HG03280 (cell line): ENCODE results near the gene TSPYL1.
"Not testable (repeated sequence)": the region's sequence is repeated elsewhere in the genome, so short reads cannot be mapped to it uniquely, and the experiment has no call there.

Source experiments
- ATAC-seq: cut with Tn5 transposase; IDR thresholded peaks from one replicate; pipeline ENCODE4 v1.9.1; 2021; ENCODE audit warnings: mild to moderate bottlenecking, moderate library complexity; ENCODE audit not compliant: unreplicated experiment

TSPYL1 gene

DNA sequence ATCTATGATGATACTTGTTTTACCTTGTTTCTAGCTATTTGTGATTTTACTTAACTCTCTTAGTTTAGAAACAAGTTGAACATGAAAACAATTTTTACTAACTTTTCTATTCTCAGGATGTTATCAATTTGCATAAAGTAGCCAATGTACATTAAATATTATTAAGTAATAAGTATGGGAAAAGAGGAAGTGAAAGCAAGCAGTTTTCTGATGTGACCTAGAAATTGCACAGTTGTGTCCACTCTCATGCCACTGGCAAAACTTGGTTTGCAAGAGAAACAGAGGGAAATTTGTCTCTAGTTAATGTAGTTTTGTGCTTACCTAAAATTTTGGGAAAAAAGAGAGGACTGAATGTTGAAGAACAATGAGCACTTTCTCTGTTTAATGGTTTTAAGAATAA is 19.2 kb upstream of the TSPYL1 start:
- ATAC-seq = no peak

DNA sequence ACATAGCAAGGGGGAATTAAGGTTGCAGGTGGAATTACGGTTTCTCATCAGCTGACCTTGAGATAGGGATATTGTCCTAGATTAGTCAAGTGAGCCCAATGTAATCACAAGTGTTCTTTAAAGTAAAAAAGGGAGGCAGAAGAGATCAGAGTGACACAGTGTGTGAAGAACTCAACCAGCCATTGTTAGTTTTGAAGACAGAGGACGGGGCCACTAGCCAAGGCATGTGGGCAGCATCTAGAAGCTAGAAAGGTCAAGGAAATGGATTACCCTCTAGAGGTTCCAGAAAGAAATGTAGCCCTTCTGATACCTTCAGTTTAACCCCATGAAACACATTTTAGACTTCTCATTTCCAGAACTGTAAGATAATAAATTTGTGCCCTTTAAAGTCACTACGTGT is 18.5 kb upstream of the TSPYL1 start:
- ATAC-seq = no peak

DNA sequence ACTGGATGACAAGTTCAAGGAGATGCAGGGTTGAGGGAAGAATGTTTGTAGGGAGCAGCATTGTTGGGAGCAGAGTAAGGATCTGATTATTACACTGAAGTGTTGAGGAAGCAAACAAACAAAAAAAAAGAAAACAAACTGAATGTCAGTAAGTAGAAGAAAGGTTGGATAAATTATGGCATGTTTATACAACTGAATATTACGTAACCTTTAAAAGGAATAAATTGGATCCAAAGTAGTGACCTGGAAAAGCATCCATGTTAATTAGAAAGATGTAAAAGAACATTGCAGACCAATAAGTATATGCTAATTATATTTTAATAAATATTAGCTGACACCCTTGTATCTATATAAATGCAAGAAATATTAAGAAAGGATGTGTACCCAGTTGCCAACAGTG is 12.8 kb upstream of the TSPYL1 start:
- ATAC-seq = no peak

DNA sequence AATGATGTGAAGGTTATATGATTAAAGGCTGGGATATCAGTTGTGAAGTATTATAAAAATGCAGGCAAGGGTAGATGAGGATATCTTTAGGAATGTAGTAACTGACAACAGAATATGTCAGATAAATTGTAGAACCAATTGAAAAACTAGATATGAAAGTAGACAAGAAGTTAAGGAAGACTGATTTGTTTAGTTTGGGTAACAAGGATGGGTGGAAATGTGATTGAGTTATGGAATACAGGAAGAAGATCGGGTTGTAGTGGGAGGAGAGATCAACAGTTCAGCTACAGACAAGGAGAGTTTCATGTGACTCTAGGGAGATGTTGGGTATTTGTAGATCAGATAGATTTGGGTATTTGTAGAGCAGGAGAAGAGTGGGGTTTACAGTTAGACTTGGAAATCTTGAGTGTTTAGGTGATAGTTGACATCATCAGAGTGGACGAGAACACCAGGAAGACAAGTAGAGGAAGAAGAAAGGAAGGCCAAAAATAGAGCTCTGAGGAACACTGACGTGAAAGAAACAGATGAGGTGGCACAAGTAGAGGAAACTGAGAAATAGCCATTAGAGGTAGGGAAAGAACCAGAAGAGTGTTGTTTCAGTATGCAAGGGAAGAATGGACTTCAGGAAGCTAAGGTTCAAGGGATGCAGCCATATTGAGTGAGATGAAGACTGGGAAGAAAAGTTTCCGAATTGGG is 12.1 kb upstream of the TSPYL1 start:
- ATAC-seq = no peak

DNA sequence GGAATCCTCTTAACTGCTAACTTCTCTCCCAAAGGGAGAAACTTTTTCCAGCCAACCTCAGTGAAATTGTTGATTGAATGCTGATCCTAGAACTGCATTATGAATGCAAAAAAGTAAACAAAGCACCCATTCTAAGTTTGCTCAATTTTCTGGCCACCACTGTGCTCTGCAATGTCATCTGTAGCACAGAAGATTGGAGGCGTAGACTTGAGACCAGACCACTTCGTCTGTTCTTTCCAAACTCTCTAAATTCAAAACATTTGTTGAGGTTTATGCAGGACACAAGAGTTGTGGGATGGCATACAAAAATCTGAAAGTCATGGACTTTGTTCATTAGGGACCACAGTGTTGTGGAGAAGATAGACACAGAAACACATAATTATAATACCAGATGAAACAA is 11.1 kb upstream of the TSPYL1 start:
- no peak for ATAC-seq

DNA sequence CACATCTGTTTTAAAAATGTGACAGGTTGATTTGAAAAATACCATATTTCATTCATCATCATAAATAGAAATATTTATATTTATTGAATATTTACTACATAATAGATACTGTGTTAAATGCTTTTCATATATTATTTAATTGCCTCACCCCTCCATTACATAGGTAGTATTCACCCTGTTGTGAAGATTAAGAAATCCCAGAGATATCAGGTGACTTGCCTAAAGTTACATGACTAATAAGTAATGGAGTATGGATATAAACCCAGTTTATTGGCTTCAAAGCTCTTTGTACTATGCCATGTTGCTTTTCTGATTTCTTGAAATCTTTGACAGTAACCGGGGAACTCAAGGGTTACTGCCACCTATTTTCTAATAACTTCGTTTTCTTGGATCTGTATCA is 10.1 kb upstream of the TSPYL1 start:
- no peak for ATAC-seq

DNA sequence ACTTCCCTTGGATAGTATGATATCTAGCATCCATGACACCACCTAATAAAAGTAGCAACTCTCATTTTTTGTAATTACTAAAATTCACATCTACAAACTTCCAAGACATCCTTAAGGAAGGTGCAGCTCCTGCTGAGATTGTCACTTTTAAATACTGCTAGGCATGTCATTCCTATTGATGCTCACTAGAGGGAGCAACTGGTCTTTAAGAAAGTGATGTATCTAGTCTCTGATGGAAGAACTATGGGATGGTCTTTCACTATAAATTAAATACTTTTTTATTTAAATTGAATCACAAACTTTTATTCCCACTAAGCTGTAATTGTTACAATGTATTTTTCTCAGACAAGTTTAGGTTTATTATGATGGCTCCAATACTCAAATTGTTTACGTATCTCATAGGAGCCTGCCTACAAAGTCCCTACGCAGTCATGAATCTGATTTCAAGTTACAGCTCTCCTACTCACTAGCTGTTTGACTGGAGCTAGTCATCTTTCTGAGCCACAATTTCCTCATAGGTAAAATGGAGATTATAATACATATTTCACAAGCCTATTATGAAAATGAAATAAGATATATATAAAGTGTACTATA is 8.1 kb upstream of the TSPYL1 start:
- peak; percentile 64 for ATAC-seq

DNA sequence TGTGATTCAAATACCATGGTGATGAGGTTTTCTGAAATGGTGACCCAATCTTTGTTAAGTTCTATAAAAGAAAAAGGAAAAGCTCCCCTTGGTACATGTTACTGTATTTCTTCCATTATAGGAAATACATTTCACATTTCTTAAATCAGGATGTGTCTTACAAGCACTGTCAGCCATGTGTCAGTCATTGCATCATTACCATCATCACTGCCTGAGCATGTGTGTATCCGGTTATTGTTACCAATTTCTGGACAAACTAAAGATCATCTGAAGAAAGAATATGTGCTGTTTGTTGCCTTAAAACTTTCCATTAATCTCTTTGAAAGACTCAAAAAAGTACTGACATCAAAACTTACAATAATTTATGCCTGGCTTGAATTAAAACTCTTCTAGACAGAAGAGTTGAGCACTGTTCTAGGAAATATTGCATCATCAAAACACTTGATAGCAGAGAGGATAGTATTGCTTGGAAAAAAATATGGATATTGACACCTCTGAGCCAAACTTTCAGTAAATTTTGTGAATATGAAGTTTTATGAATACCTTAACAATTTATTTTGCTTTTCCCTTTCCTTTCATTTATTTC is 7.1 kb upstream of the TSPYL1 start:
- ATAC-seq = no peak

DNA sequence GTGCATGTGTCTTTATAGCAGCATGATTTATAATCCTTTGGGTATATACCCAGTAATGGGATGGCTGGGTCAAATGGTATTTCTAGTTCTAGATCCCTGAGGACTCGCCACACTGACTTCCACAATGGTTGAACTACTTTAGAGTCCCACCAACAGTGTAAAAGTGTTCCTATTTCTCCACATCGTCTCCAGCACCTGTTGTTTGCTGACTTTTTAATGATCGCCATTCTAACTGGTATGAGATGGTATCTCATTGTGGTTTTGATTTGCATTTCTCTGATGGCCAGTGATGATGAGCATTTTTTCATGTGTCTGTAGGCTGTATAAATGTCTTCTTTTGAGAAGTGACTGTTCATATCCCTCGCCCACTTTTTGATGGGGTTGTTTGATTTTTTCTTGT is 5.3 kb upstream of the TSPYL1 start:
- ATAC-seq = not testable (repeated sequence)

DNA sequence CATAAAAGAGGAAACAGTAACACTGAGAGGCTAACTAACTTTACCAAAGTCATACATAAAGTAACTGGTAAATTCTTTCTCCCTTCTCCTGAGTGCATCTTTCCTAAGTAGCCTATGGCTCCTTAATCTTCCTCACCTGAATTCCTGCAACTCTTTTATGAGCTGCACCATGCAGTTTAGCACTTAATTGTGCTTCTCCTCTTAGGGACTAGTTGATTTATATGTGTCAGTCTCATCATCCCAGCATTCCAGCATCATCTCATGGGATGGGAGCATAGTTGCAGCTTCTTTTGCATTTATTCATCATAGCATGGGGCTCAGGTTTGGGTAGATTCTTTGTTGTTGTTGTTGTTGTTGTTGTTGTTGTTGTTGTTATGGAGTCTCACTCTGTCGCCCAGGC is 3.5 kb upstream of the TSPYL1 start:
- no peak for ATAC-seq

DNA sequence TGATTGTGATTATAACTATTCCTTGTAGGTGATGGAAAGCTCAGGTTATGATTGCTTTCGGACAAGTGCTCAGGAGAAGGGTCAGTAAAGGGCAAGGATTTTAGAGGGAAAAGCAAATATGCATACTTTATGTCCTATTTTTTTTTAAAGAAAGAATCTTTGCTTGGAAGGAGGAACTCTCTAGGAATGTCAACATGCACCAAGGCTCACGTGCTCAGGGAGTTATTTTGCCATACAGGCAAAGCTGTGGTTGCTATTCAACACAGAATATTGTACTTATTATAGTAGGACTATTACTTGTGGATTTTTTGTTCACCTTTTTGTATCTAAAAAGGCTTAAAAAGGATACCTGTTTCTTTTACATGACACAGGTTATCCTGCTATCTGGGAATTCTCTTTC is 3.0 kb upstream of the TSPYL1 start:
- ATAC-seq = no peak

DNA sequence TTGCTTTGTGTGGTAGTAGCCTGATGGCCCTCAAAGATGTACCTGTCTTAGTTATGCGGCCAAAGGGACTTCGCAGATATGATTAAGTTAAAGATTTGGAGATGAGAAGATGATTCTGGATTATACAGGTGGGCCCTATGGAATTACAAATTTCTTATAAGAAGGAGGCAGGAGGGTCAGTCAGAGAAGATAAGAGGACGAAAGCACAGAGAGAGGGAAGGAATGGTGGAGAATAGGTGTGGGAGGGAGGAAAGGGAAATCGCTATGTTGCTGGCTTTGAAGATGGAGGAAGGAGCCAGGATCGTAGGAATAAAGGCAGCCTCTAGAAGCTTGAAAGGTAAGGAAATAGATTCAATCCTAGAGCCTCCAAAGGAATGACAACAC is 1.2 kb upstream of the TSPYL1 start:
- no peak for ATAC-seq

DNA sequence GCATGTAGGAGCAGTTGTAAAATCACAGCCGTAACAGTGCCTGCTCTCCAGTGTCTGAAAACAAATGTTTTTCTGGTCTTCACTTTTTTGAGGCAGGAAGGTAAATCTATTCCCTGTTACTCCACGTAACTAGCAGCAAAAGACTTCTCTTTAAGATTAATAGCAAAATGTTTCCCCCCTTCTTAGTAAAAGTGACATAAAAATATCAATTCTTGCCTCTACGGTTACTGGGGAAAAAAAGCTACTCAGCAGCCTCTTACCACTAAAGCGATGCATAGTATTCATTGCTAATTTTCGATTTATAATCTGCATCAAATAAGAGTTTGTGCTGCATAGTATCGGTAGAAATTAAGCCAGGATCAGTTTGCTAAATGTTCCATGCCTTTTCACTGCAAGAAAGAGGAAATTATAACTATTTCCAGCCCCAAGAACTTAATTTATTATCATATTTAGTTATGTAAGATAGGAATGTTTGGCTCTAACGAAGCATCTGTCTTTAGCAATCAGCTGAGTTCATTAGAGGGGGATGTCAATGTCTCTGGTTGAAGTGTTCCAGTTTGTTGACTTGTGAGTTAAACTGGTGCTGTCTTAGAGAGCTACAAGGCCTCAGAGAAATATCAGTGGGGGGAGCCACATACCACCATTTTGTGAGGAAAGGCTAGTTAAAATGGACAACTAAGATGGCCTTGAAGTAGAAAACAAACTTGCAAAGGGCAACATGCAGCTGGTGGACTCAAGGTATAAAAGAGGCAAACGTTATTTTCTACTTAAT is 617 bp upstream of the TSPYL1 start:
- no peak for ATAC-seq

DNA sequence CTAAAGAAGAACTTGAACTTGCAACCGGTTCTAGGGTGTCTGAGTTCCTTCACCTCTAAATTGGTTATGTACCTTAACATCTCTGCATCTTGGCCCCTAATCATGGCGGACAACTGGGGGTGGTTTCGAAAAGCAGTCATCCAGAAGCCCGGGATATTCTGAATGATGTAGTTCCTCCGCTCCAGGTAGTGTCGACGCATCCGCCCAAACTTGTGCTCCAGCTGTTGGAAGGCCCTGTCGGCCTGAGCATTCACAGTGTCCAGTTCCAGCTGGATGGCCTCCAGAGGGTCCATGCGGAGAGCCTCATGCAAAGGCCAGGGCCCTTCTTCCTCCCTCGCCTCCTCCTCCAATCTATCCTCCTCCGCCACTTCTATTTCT is 887 bp downstream of the TSPYL1 start:
- ATAC-seq = no peak

DNA sequence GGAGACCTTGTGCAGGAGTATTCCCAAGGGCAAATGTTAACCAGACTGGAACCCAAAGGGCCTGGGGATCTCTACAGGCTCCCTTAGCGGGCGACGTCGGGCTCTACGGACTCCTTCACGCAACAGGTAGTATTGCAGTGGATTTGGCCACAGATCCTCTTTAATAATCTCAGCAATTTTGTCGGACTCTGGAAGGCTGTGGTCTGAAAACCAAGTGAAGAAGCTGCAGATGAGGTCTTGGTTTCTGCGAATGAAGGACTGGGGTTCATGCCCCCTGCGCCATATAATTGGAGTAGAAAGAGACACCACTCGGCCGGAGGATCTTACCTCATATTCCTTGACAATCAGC is 1.3 kb downstream of the TSPYL1 start:
- ATAC-seq = no peak

DNA sequence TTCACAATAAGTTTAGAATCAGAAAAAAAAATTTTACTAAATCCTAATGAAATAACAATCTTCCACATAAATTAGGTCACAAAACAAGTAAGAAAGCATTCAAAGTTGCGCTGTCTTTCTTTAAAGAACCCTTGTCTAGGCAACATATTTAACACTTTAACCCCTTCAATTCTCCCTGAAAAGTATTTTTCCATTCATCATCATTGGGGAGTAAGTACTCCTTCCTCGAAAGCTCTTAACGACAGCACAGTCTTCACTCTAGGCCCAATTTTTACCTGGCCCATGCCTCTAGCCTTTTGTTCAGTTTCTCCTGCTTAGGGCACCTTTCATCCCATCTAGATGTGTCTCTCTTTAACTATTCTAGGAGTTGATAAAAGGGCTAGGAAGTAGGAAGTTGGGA is 2.6 kb downstream of the TSPYL1 start:
- no peak for ATAC-seq

DNA sequence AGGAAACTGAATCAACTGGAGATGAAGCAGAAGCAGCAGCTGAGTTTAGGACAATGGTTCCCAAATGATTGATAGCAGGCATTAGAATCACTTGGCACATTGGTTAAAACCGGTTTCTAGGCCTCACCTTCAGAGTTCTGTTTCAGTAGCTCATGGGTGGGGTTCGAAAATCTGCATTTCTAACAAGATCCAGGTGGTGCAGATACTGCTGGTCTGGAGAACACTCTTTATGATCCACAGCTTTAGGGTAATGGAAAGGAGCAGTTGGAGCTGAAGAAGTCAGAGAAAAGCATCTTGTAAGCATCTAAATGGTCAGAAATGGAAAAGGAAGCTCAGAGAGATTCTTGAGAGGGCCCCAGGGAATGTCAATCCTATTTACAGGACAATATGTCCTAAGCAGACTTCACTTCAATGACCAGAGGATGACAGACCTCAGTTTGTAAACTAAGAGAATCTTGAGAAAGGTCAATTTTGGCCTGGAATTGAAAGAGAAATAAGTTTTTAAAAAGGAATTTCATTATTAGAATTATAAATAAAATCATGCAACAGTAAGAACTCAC is 8.5 kb downstream of the TSPYL1 start:
- ATAC-seq = no peak

DNA sequence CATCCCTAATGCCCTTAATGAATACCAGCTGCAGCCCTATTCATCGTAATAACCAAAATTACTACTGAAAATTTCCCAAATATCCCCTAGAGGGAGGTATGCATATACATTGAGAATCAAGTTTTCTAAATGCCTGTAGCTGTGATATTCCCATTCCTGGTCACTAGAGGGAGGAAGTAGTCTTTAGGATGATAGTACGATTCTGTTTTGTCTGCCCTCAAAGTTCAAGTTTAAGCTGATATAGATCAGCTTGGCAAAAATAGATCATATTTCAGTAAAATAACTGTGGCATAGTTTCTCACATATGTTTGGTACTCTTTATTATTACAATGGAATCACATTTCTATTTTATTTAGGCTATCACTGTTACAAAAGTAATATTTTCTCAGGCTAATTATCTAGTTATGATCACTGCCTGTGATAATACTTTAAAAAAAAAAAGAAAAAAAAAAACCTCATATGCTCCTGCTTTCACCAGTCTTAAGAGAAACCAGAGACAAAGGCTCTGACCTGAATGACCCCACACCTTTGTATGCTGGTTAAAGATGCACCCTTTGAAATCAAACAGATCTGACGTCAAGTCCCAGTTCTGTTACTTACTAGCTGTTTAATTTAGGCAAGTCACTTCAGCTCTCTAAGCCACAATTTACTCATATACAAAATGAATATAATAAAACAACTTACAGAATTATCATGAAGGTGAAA is 11.0 kb downstream of the TSPYL1 start:
- ATAC-seq = peak; percentile 83

DNA sequence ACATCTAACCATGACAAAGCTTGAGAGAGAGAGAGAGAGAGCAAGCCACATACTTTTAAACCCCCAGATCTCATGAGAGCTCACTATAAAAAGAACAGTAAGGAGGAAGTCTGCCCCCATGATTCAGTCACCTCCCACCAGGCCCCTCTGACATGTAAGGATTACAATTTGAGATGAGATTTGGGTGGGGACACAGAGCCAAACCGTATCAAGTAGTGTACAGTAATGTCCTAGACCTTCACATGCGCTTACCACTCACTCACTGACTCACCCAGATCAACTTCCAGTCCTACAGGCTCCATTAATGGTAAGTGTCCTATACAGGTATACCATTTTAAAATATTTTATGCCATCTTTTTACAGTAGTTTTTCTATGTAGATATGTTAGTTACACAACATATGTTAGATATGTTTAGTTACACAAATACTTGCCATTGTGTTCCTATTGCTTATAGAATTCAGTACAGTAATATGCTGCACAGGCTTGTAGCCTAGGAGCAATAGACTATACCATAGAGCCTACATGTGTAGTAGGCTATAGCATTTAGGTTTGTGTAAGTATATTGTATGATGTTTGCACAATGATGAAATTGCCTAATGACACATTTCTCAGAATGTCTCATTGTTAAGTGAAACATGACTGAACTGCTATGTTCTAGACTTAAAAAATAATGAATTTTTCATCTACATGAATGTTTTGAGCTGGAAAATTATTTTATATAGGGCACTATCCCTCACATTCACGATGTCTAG is 11.7 kb downstream of the TSPYL1 start:
- no peak for ATAC-seq

DNA sequence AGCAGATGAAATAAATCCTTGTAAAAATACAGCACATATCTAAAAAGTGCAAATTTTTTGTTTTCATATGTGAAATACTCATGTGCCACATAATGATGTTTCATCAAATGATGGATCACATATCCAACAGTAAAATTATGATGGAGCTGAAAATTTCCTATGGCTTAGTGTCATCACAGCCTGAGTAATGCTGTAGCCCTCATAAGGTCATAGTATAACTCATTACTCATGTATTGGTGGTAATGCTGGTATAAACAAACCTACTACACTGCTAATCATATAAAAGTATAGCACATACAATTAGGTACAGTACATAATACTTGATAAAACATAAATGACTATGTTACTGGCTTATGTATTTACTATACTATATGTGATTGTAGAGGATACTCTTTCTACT is 12.9 kb downstream of the TSPYL1 start:
- ATAC-seq = no peak
